Natural killer cell (primary cell): ENCODE results near the gene PCDH1. TPM values are rescaled to one million over a fixed set of nuclear protein-coding genes. Genes with fewer than 3 reads are reported as not detected.

Experiments used
- ATAC-seq, 3 donors: fragments of 150-1000 bp in 2 of 3; fragments of 200-7000 bp in 1 of 3; cut with Tn5 transposase; 1 replicate in 1 of 3; 2 replicates in 2 of 3; pipeline ENCODE4 v1.10.0; 2021; ENCODE audit warnings: mild to moderate bottlenecking in 2 of 3, moderate library complexity in 2 of 3
- DNase-seq, 2 donors: peaks; one replicate each; pipeline versions ENCODE4 v3.0.0 to v3.0.0-alpha.2; 2013 to 2021; ENCODE audit warnings: mixed read lengths in 1 of 2
- H3K27ac ChIP-seq: one replicate; pipeline ENCODE4 v1.5.1; 2013; ENCODE audit warnings: mild to moderate bottlenecking, low read length
- H3K27me3 ChIP-seq: one replicate; pipeline ENCODE4 v1.6.1; 2013; ENCODE audit warnings: low read length; ENCODE audit not compliant: control insufficient read depth, insufficient read depth
- H3K36me3 ChIP-seq: one replicate; pipeline ENCODE4 v1.6.1; 2013; ENCODE audit warnings: low read length; ENCODE audit not compliant: control insufficient read depth, insufficient read depth
- H3K4me1 ChIP-seq: one replicate; pipeline ENCODE4 v1.6.1; 2013; ENCODE audit warnings: low read length; ENCODE audit not compliant: control insufficient read depth, insufficient read depth
- H3K4me3 ChIP-seq: one replicate; pipeline ENCODE4 v1.5.1; 2013; ENCODE audit warnings: low read length
- H3K9me3 ChIP-seq: one replicate; pipeline ENCODE4 v1.6.1; 2013; ENCODE audit warnings: low read length; ENCODE audit not compliant: control insufficient read depth, insufficient read depth
- H3K27ac Mint-ChIP-seq, 2 donors: one replicate each; pipeline ENCODE4 v1.8.0; 2022; ENCODE audit warnings: mild to moderate bottlenecking in 2 of 2, mixed read lengths in 2 of 2, moderate library complexity in 1 of 2
- H3K27me3 Mint-ChIP-seq, 2 donors: one replicate each; pipeline ENCODE4 v1.8.0; 2022; ENCODE audit warnings: low read depth in 2 of 2, mixed read lengths in 2 of 2
- H3K36me3 Mint-ChIP-seq: one replicate; pipeline ENCODE4 v1.8.0; 2022; ENCODE audit warnings: mixed read lengths
- H3K4me1 Mint-ChIP-seq, 2 donors: one replicate each; pipeline ENCODE4 v1.8.0; 2022; ENCODE audit warnings: mixed read lengths in 2 of 2
- H3K4me3 Mint-ChIP-seq: one replicate; pipeline ENCODE4 v1.8.0; 2022; ENCODE audit warnings: mild to moderate bottlenecking, moderate library complexity, mixed read lengths
- H3K9me3 Mint-ChIP-seq, 2 donors: one replicate each; pipeline ENCODE4 v1.8.0; 2022; ENCODE audit warnings: mixed read lengths in 2 of 2
- CTCF ChIP-seq: fragments of 200-600 bp; IDR thresholded peaks from one replicate; pipeline ENCODE4 v1.8.0; 2022; ENCODE audit warnings: antibody characterized with exemption
- WGBS: methylation state at CpG from one replicate; pipeline ENCODE4 v1.1.7; 2013; ENCODE audit warnings: missing lambda C conversion rate; ENCODE audit not compliant: insufficient coverage; 5-methylcytosine and 5-hydroxymethylcytosine counted together
- intact Hi-C: fragments of 100-400 bp; cut with micrococcal nuclease; formaldehyde crosslinking; loops from one replicate; pipeline ENCODE4 v1.14.2; 2022
- total RNA-seq, 4 donors: library from RNA; stranded (reverse); fragments of 120-200 nt in 1 of 4; gene quantifications; one replicate each; pipeline versions ENCODE4 v1.2.3 to v1.2.4, GENCODE V29; 2013 to 2022

Gene PCDH1
- total RNA-seq, 3 donors from 2014 or later (not counting 1 experiment from before 2014, with no cell fraction given): 19.2 to 39.2 (median 32.1) TPM

- Histone ChIP-seq H3K4me1 (no peaks in the 10 kb centered on the region), H3K27ac (no peak overlapping the region), H3K4me3 (no peak overlapping the region), H3K36me3 (no peaks in the 10 kb centered on the region), H3K9me3 (no peaks in the 10 kb centered on the region), H3K27me3 (peaks cover 8% of the 10 kb centered on the region)
- Mint-ChIP-seq H3K4me1 (peaks cover 0 to 5% of the 10 kb centered on the region in 2 donors), H3K36me3 (no peaks in the 10 kb centered on the region), H3K4me3 (no peak overlapping the region), H3K27ac (no peak overlapping the region), H3K9me3 (no peaks in the 10 kb centered on the region), H3K27me3 (peaks cover 47 to 57% of the 10 kb centered on the region in 2 donors)
- no peak for TF ChIP-seq CTCF
- 60% methylated on average over 5 of the region's 5 CpGs for WGBS
- intact Hi-C loops: no loop called here
- DNase-seq (no peak), ATAC-seq (no peak)
These were observed 71.6 kb downstream of the PCDH1 start for GRCh38 chr5:141806626-141807025.

- H3K27me3 Mint-ChIP-seq: peaks cover 41 to 51% of the 10 kb centered on the region in 2 donors
- no peak overlapping the region for H3K4me3 Mint-ChIP-seq
- TF ChIP-seq CTCF: no peak
- DNase-seq (no peak), ATAC-seq (no peak)
- Histone ChIP-seq H3K27me3 (peaks cover 2% of the 10 kb centered on the region), H3K9me3 (no peaks in the 10 kb centered on the region), H3K4me3 (no peak overlapping the region), H3K27ac (no peak overlapping the region), H3K4me1 (no peaks in the 10 kb centered on the region), H3K36me3 (no peaks in the 10 kb centered on the region)
- intact Hi-C loops: no loop called here
- H3K9me3 Mint-ChIP-seq: no peaks in the 10 kb centered on the region
- no peak overlapping the region for H3K27ac Mint-ChIP-seq
- H3K4me1 Mint-ChIP-seq: no peaks in the 10 kb centered on the region
- 58% methylated on average over 9 of the region's 10 CpGs for WGBS
- no peaks in the 10 kb centered on the region for H3K36me3 Mint-ChIP-seq
These were observed 72.2 kb downstream of the PCDH1 start for GRCh38 chr5:141805874-141806595.

GRCh38 chr5:141804475-141804874 is 73.7 kb downstream of the PCDH1 start:
- no peak for ATAC-seq
- peaks cover 41 to 42% of the 10 kb centered on the region in 2 donors for H3K27me3 Mint-ChIP-seq

More at GRCh38 chr5:141804475-141804874, 73.7 kb downstream of the PCDH1 start:
- H3K36me3 Mint-ChIP-seq: no peaks in the 10 kb centered on the region
- no peaks in the 10 kb centered on the region for H3K4me1 Mint-ChIP-seq
- no peak for DNase-seq
- no peaks in the 10 kb centered on the region for H3K9me3 Mint-ChIP-seq
- no peaks in the 10 kb centered on the region for H3K9me3 ChIP-seq
- no peak overlapping the region for H3K4me3 Mint-ChIP-seq
- peaks cover 2% of the 10 kb centered on the region for H3K27me3 ChIP-seq
- intact Hi-C loops: no loop called here
- WGBS: 44% methylated on average over 5 of the region's 5 CpGs
- no peak overlapping the region for H3K27ac Mint-ChIP-seq
- H3K36me3 ChIP-seq: no peaks in the 10 kb centered on the region
- no peak overlapping the region for H3K4me3 ChIP-seq
- H3K4me1 ChIP-seq: no peaks in the 10 kb centered on the region
- no peak for TF ChIP-seq CTCF
- H3K27ac ChIP-seq: no peak overlapping the region

Other genes with a start within 250 kb of the PCDH1 start
- 10 to 100 TPM; 66.0 to 85.7 (median 74.7) TPM for gene HDAC3, start 241.6 kb downstream of the PCDH1 start, total RNA-seq
- gene RELL2, start 241.4 kb downstream of the PCDH1 start, total RNA-seq: 1 to 10 TPM; 5.7 to 6.6 (median 6.1) TPM
- 100 to 1,000 TPM; 134 to 155 (median 147) TPM for gene FCHSD1, start 227.0 kb downstream of the PCDH1 start, total RNA-seq
- gene ARAP3, start 196.2 kb downstream of the PCDH1 start, total RNA-seq: 10 to 100 TPM; 13.9 to 25.2 (median 19.6) TPM
- 100 to 1,000 TPM; 106 to 125 (median 115) TPM for gene DELE1, start 45.5 kb upstream of the PCDH1 start, total RNA-seq
- under 1 TPM in 1 of 3 donors, not detected in 2; 0.05 TPM for gene PCDH12, start 79.8 kb upstream of the PCDH1 start, total RNA-seq
- gene RNF14, start 90.7 kb upstream of the PCDH1 start, total RNA-seq: 10 to 100 TPM; 20.6 to 29.2 (median 21.3) TPM
- gene GNPDA1, start 134.6 kb upstream of the PCDH1 start, total RNA-seq: 10 to 100 TPM; 10.7 to 12.0 (median 11.2) TPM
- 10 to 100 TPM; 45.4 to 57.6 (median 51.7) TPM for gene NDFIP1, start 230.4 kb upstream of the PCDH1 start, total RNA-seq